Fibroblast of pulmonary artery (primary cell): ENCODE measurements around the gene NKIRAS1.

Experiments
- DNase-seq: peaks from one replicate; pipeline ENCODE4 v3.0.0-alpha.2; 2010; ENCODE audit warnings: low read depth
- H3K4me3 ChIP-seq: replicated peaks from 2 replicates; pipeline ENCODE4 v1.5.1; 2011; ENCODE audit warnings: low read depth, mild to moderate bottlenecking, control low read depth, low read length, moderate library complexity
- CTCF ChIP-seq: IDR thresholded peaks from 2 replicates; pipeline ENCODE4 v1.5.1; 2011; ENCODE audit warnings: mild to moderate bottlenecking, control low read depth, low read length, inconsistent platforms; ENCODE audit errors: missing control alignments

The NKIRAS1 gene

GRCh38 chr3:23959135-23959900 is 42.5 kb upstream of the NKIRAS1 start:
- DNase-seq, result peak; percentile 83
- no peak overlapping the region for H3K4me3 ChIP-seq
- TF ChIP-seq CTCF, result no peak

- TF ChIP-seq CTCF, result no peak
- no peak for DNase-seq
- no peak overlapping the region for H3K4me3 ChIP-seq
Measured at GRCh38 chr3:23956701-23957100, 39.9 kb upstream of the NKIRAS1 start.

GRCh38 chr3:23954144-23954543 is 37.4 kb upstream of the NKIRAS1 start:
- H3K4me3 ChIP-seq, result no peak overlapping the region
- no peak for DNase-seq

GRCh38 chr3:23953523-23953922 is 36.7 kb upstream of the NKIRAS1 start:
- no peak overlapping the region for H3K4me3 ChIP-seq
- TF ChIP-seq CTCF, result no peak
- DNase-seq, result no peak

More at GRCh38 chr3:23954144-23954543, 37.4 kb upstream of the NKIRAS1 start:
- TF ChIP-seq CTCF, result no peak

- no peak for DNase-seq
- no peak overlapping the region for H3K4me3 ChIP-seq
- no peak for TF ChIP-seq CTCF
Measured at GRCh38 chr3:23952646-23953045, 35.9 kb upstream of the NKIRAS1 start.

GRCh38 chr3:23950293-23950692 is 33.5 kb upstream of the NKIRAS1 start:
- H3K4me3 ChIP-seq, result no peak overlapping the region
- no peak for TF ChIP-seq CTCF
- DNase-seq, result no peak

GRCh38 chr3:23949784-23950183 is 33.0 kb upstream of the NKIRAS1 start:
- no peak for TF ChIP-seq CTCF
- DNase-seq, result no peak
- H3K4me3 ChIP-seq, result no peak overlapping the region
